HEK293 (cell line): ENCODE data around the gene LKAAEAR1.

Source experiments
- CTCF ChIA-PET: fragments of 350-600 bp; formaldehyde crosslinking; extraction: SDS; loops from one replicate; lab custom pipeline; 2021; ENCODE audit warnings: antibody characterized with exemption; lab: Yijun Ruan, JAX
- POLR2A ChIA-PET: fragments of 300-600 bp; formaldehyde crosslinking; extraction: SDS; loops from one replicate; lab custom pipeline; 2020; ENCODE audit warnings: antibody characterized with exemption, inconsistent platforms; lab: Yijun Ruan, JAX
- H3K27ac ChIP-seq: fragments of 200-500 bp; sonication (Bioruptor generic); 2 replicates; pipeline ENCODE4 v1.5.1; 2014; ENCODE audit warnings: low read depth, low read length, control low read depth, inconsistent platforms; ENCODE audit errors: extremely low read depth
- H3K36me3 ChIP-seq, 2 experiments: fragments of 200-500 bp in 1 of 2; sonication (Bioruptor generic) in 1 of 2; 1 replicate in 1 of 2; 2 replicates in 1 of 2; pipeline ENCODE4 v1.5.1; 2014 to 2017; ENCODE audit warnings: inconsistent platforms in 2 of 2, low read length in 2 of 2; ENCODE audit not compliant: control insufficient read depth in 2 of 2, insufficient read depth in 1 of 2
- H3K4me1 ChIP-seq: fragments of 200-500 bp; sonication (Bioruptor generic); 2 replicates; pipeline ENCODE4 v1.5.1; 2014; ENCODE audit warnings: mild to moderate bottlenecking, low read length, inconsistent platforms; ENCODE audit not compliant: control insufficient read depth, insufficient read depth
- H3K4me3 ChIP-seq: 2 replicates; pipeline ENCODE4 v1.5.1; 2011; ENCODE audit warnings: low read depth, mild to moderate bottlenecking, control low read depth, low read length, moderate library complexity
- H3K9me3 ChIP-seq: fragments of 200-500 bp; sonication (Bioruptor generic); 2 replicates; pipeline ENCODE4 v1.5.1; 2014; ENCODE audit warnings: low read depth, low read length, inconsistent platforms; ENCODE audit not compliant: control insufficient read depth, insufficient read depth
- CTCF ChIP-seq: fragments of 450-650 bp; formaldehyde crosslinking; IDR thresholded peaks from 2 replicates; pipeline ENCODE4 v1.5.1; 2016; ENCODE audit warnings: missing biosample characterization, missing genetic modification characterization
- GFI1B ChIP-seq: fragments of 450-650 bp; formaldehyde crosslinking; IDR thresholded peaks from 2 replicates; pipeline ENCODE4 v1.5.1; 2016; ENCODE audit warnings: missing biosample characterization, missing genetic modification characterization
- KLF16 ChIP-seq: fragments of 450-650 bp; formaldehyde crosslinking; IDR thresholded peaks from 2 replicates; pipeline ENCODE4 v1.5.1; 2017; ENCODE audit warnings: missing biosample characterization, missing genetic modification characterization
- KLF7 ChIP-seq: fragments of 450-650 bp; formaldehyde crosslinking; IDR thresholded peaks from 2 replicates; pipeline ENCODE4 v1.5.1; 2016; ENCODE audit warnings: missing biosample characterization, missing genetic modification characterization, borderline replicate concordance
- PRDM2 ChIP-seq: fragments of 450-650 bp; formaldehyde crosslinking; IDR thresholded peaks from 2 replicates; pipeline ENCODE4 v1.5.1; 2016; ENCODE audit warnings: missing biosample characterization, missing genetic modification characterization, borderline replicate concordance
- ZNF114 ChIP-seq: fragments of 450-650 bp; formaldehyde crosslinking; IDR thresholded peaks from 2 replicates; pipeline ENCODE4 v1.5.0; 2017; ENCODE audit warnings: missing biosample characterization, missing genetic modification characterization
- ZNF133 ChIP-seq: fragments of 450-650 bp; formaldehyde crosslinking; IDR thresholded peaks from 2 replicates; pipeline ENCODE4 v1.5.1; 2016; ENCODE audit warnings: missing biosample characterization, missing genetic modification characterization
- ZNF274 ChIP-seq, 2 experiments: fragments of 200-500 bp in 1 of 2; fragments of 450-650 bp in 1 of 2; sonication (Bioruptor generic) in 1 of 2; formaldehyde crosslinking in 1 of 2; IDR thresholded peaks; 2 replicates each; pipeline versions ENCODE4 v1.5.1 to v1.6.1; 2014 to 2016; ENCODE audit warnings: borderline replicate concordance in 1 of 2, inconsistent platforms in 1 of 2, low read length in 1 of 2, missing biosample characterization in 1 of 2, missing genetic modification characterization in 1 of 2
- ZNF449 ChIP-seq: fragments of 450-650 bp; formaldehyde crosslinking; IDR thresholded peaks from 2 replicates; pipeline ENCODE4 v1.5.1; 2017; ENCODE audit warnings: missing biosample characterization, mild to moderate bottlenecking, missing genetic modification characterization, moderate library complexity
- ZNF561 ChIP-seq: fragments of 450-650 bp; IDR thresholded peaks from 2 replicates; pipeline ENCODE4 v1.5.1; 2018; ENCODE audit warnings: missing biosample characterization, missing genetic modification characterization, borderline replicate concordance
- ZNF792 ChIP-seq: fragments of 450-650 bp; formaldehyde crosslinking; IDR thresholded peaks from 2 replicates; pipeline ENCODE4 v1.5.1; 2016; ENCODE audit warnings: missing biosample characterization, missing genetic modification characterization

Gene LKAAEAR1

GRCh38 chr20:64131406-64131805 is 47.2 kb upstream of the LKAAEAR1 start:
- H3K36me3 ChIP-seq: no peaks in the 10 kb centered on the region
- no peaks in the 10 kb centered on the region for H3K4me1 ChIP-seq
- no peaks in the 10 kb centered on the region for H3K9me3 ChIP-seq
- ChIA-PET POLR2A (no interaction called here), CTCF (no interaction called here)
- no peak overlapping the region for H3K4me3 ChIP-seq
- no peak overlapping the region for H3K27ac ChIP-seq
- TF ChIP-seq ZNF561 (tag by site-specific recombination) (no peak), ZNF114 (tag by site-specific recombination) (no peak), CTCF (tag by site-specific recombination) (peak; percentile 65)

GRCh38 chr20:64130876-64131275 is 46.7 kb upstream of the LKAAEAR1 start:
- TF ChIP-seq PRDM2 (tag by site-specific recombination): no peak
- no peaks in the 10 kb centered on the region for H3K36me3 ChIP-seq
- no peak overlapping the region for H3K27ac ChIP-seq
- no peaks in the 10 kb centered on the region for H3K4me1 ChIP-seq
- no peaks in the 10 kb centered on the region for H3K9me3 ChIP-seq
- ChIA-PET CTCF (no interaction called here), POLR2A (no interaction called here)
- H3K4me3 ChIP-seq: no peak overlapping the region

- ChIA-PET POLR2A (no interaction called here), CTCF (no interaction called here)
- H3K27ac ChIP-seq: no peak overlapping the region
- H3K4me1 ChIP-seq: no peaks in the 10 kb centered on the region
- no peak overlapping the region for H3K4me3 ChIP-seq
- no peaks in the 10 kb centered on the region for H3K36me3 ChIP-seq
- no peaks in the 10 kb centered on the region for H3K9me3 ChIP-seq
- TF ChIP-seq ZNF449 (no peak), ZNF133 (tag by site-specific recombination) (no peak), KLF7 (tag by site-specific recombination) (no peak), ZNF274 (IDR thresholded peaks at IDR 0.05; ENCODE audit: low read length) (no peak), ZNF274 (tag by site-specific recombination; IDR thresholded peaks at IDR 0.05; ENCODE audit: borderline replicate concordance) (no peak), ZNF792 (tag by site-specific recombination) (no peak), KLF16 (tag by site-specific recombination) (no peak), PRDM2 (tag by site-specific recombination) (no peak), GFI1B (no peak)
Observed at GRCh38 chr20:64130271-64130670, 46.1 kb upstream of the LKAAEAR1 start.
